ENCODE data around the gene DXO. TPM values are rescaled to one million over a fixed set of nuclear protein-coding genes. Genes with fewer than 3 reads are reported as not detected.
"Not testable (repeated sequence)": the region's sequence is repeated elsewhere in the genome, so short reads cannot be mapped to it uniquely, and the experiment has no call there.

The DXO gene
- total and polyA plus RNA-seq, 2 of the 4 experiments (the other 2 are of a cell fraction): 9.3 to 21.4 TPM

- H4K8ac ChIP-seq (ENCODE audit: low read depth in 2 of 2, low read length in 2 of 2): not testable (repeated sequence)
Measured at GRCh38 chr6:31989363-31989762, 17.4 kb upstream of the DXO start.

DNA sequence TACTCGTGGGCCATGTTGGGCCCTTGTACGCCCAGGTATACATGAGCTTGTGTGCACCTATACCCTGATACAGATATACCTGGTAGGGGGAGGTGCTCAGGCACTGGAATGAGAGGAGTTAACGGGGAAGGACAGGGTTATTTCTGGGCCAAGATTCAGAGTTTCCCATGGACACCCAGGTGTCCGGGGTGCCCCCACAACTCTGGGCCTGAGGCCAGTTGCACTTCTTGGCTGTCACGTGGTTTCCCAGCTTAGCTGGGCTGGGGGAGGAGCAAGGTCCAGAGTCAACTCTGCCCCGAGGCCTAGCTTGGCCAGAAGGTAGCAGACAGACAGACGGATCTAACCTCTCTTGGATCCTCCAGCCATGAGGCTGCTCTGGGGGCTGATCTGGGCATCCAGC, 9.8 kb upstream of the DXO start, which contains the start of gene C4A:
Gene C4A (plus strand): TSS at position 314 of the 400 bp plus-strand sequence. CDS start 51 bp downstream, at position 365.
- H3K9me3 ChIP-seq (ENCODE audit: control insufficient read depth, insufficient read depth, low read length); H4K8ac ChIP-seq (ENCODE audit: low read depth in 2 of 2, low read length in 2 of 2); H3K9me1 ChIP-seq (ENCODE audit: insufficient read depth, low read length); POLR2A ChIA-PET (ENCODE audit: unreplicated experiment); H2AK9ac ChIP-seq (replicated peaks; ENCODE audit: low read depth, low read length, poor library complexity); H3K18ac ChIP-seq (ENCODE audit: low read depth, low read length); H4K91ac ChIP-seq (ENCODE audit: insufficient read depth, low read depth, low read length); H4K5ac ChIP-seq (ENCODE audit: low read depth, low read length); H3K56ac ChIP-seq (ENCODE audit: extremely low read depth, insufficient read depth, low read length); H3K4ac ChIP-seq (ENCODE audit: low read depth, low read length); H3K9ac ChIP-seq (ENCODE audit: low read depth, low read length); H2BK5ac ChIP-seq (ENCODE audit: low read depth, low read length, poor library complexity, severe bottlenecking); H2BK20ac ChIP-seq (ENCODE audit: low read depth, low read length); H3K27me3 ChIP-seq (ENCODE audit: control insufficient read depth, insufficient read depth, low read length); H3K23ac ChIP-seq (ENCODE audit: low read depth, low read length); in situ Hi-C loops (cut with MboI; ENCODE audit: low sequenced_read_pairs); H4K20me1 ChIP-seq (ENCODE audit: insufficient read depth, low read length); H2BK15ac ChIP-seq (ENCODE audit: low read depth, low read length); H3K27ac ChIP-seq (ENCODE audit: insufficient read depth, low read length); BruUV-seq (replicated peaks); H3K79me1 ChIP-seq (ENCODE audit: low read depth in 1 of 2, low read length in 2 of 2); DNase-seq; H3K14ac ChIP-seq (replicated peaks; ENCODE audit: low read depth, low read length); H2AK5ac ChIP-seq (ENCODE audit: low read depth, low read length); H2AFZ ChIP-seq (replicated peaks; ENCODE audit: low read length, poor library complexity); H3K4me1 ChIP-seq (ENCODE audit: control insufficient read depth, insufficient read depth, low read length); intact Hi-C loops (cut with micrococcal nuclease); H3K4me3 ChIP-seq (ENCODE audit: insufficient read depth, low read depth, low read length); CTCF ChIA-PET; dilution Hi-C loops (cut with HindIII; ENCODE audit: low sequenced_read_pairs, unreplicated experiment); H3K4me2 ChIP-seq (ENCODE audit: low read depth, low read length); H3K36me3 ChIP-seq (ENCODE audit: control insufficient read depth, insufficient read depth, low read length); H2BK120ac ChIP-seq (ENCODE audit: low read depth, low read length): not testable (repeated sequence)
- no CpG with 5 or more reads among the region's 7 CpGs for WGBS, 2 experiments (ENCODE audit: extremely low coverage in 2 of 2, insufficient read length in 1 of 2)
- ATAC-seq (ENCODE audit: low read depth): peak; percentile 48; the same call in 1 of the 2 replicates

More at GRCh38 chr6:31989363-31989762, 17.4 kb upstream of the DXO start:
- H3K4me1 ChIP-seq (ENCODE audit: control insufficient read depth, insufficient read depth, low read length); H2AK9ac ChIP-seq (replicated peaks; ENCODE audit: low read depth, low read length, poor library complexity); H4K5ac ChIP-seq (ENCODE audit: low read depth, low read length); in situ Hi-C loops (cut with MboI; ENCODE audit: low sequenced_read_pairs); H3K79me1 ChIP-seq (ENCODE audit: low read depth in 1 of 2, low read length in 2 of 2); DNase-seq; BruUV-seq (replicated peaks); H3K14ac ChIP-seq (replicated peaks; ENCODE audit: low read depth, low read length); H2AK5ac ChIP-seq (ENCODE audit: low read depth, low read length); H2BK5ac ChIP-seq (ENCODE audit: low read depth, low read length, poor library complexity, severe bottlenecking); H3K9ac ChIP-seq (ENCODE audit: low read depth, low read length); H2BK20ac ChIP-seq (ENCODE audit: low read depth, low read length); ATAC-seq (ENCODE audit: low read depth); H3K27me3 ChIP-seq (ENCODE audit: control insufficient read depth, insufficient read depth, low read length); H3K9me1 ChIP-seq (ENCODE audit: insufficient read depth, low read length); CTCF ChIA-PET; H3K4me3 ChIP-seq (ENCODE audit: insufficient read depth, low read depth, low read length); H3K36me3 ChIP-seq (ENCODE audit: control insufficient read depth, insufficient read depth, low read length); H4K91ac ChIP-seq (ENCODE audit: insufficient read depth, low read depth, low read length); intact Hi-C loops (cut with micrococcal nuclease); H4K20me1 ChIP-seq (ENCODE audit: insufficient read depth, low read length); H3K4me2 ChIP-seq (ENCODE audit: low read depth, low read length); H3K23ac ChIP-seq (ENCODE audit: low read depth, low read length); H3K27ac ChIP-seq (ENCODE audit: insufficient read depth, low read length); H3K9me3 ChIP-seq (ENCODE audit: control insufficient read depth, insufficient read depth, low read length); POLR2A ChIA-PET (ENCODE audit: unreplicated experiment); dilution Hi-C loops (cut with HindIII; ENCODE audit: low sequenced_read_pairs, unreplicated experiment); H2BK15ac ChIP-seq (ENCODE audit: low read depth, low read length); H3K56ac ChIP-seq (ENCODE audit: extremely low read depth, insufficient read depth, low read length); H2BK120ac ChIP-seq (ENCODE audit: low read depth, low read length); H3K18ac ChIP-seq (ENCODE audit: low read depth, low read length); H3K4ac ChIP-seq (ENCODE audit: low read depth, low read length); H2AFZ ChIP-seq (replicated peaks; ENCODE audit: low read length, poor library complexity): not testable (repeated sequence)
- WGBS, 2 experiments (ENCODE audit: extremely low coverage in 2 of 2, insufficient read length in 1 of 2): no CpG with 5 or more reads among the region's 10 CpGs
